ENCODE measurements around the gene OR8D1.
"Not testable (repeated sequence)": the region's sequence is repeated elsewhere in the genome, so short reads cannot be mapped to it uniquely, and the experiment has no call there.

Gene OR8D1

DNA sequence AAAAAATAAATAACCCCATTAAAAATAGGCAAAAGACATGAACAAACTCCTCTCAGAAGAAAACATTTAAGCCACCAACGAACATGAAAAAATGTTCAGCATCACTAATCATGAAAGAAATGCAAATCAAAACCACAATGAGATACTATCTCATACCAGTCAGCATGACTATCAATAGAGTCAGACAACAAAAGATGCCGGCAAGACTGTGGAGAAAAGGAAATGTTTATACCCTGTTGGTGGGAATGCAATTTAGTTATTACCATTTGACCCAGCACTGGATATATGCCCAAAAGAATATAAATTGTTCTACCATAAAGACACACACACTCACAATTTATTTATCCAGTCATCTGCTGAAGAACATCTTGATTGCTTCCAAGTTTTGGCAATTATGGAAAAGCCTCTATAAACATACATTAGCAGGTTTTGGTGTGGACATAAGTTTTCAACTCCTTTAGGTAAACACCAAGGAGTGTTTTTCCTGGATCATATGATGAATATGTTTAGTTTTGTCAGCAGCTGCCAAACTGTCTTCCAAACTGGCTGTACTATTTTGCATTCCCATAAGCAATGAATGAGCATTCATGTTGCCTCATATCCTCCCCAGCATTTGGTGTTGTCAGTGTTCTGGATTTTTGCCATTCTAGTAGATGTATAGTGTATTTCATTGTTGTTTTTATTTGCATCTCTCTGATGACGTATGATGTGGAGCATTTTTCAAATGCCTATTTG is 28.0 kb downstream of the OR8D1 start:
- DNase-seq: no peak

- no peak for DNase-seq
Observed at GRCh38 chr11:124278261-124278660, 35.5 kb downstream of the OR8D1 start.

GRCh38 chr11:124277804-124278203 is 35.9 kb downstream of the OR8D1 start:
- no peak for DNase-seq

- no peak for DNase-seq
Observed at GRCh38 chr11:124277207-124277606, 36.5 kb downstream of the OR8D1 start.

DNA sequence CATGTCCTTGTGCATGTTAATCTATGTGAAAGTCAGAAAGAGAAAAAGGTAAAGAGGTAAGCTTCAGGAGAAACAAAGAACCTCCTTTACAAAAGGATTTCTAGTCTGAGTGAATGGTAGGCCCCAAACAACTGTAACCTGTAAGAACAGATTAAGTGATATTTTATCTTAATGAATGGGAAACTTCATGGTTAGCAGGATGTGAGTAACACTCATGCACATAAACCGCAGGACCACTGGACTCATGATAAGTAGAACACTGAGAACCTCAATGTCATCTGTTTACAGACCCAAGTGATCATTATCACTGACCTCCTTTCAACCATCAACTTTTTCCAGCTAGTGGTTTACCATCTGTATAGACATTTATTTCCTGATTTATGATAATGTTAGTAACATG is 37.7 kb downstream of the OR8D1 start:
- no peak for DNase-seq

DNA sequence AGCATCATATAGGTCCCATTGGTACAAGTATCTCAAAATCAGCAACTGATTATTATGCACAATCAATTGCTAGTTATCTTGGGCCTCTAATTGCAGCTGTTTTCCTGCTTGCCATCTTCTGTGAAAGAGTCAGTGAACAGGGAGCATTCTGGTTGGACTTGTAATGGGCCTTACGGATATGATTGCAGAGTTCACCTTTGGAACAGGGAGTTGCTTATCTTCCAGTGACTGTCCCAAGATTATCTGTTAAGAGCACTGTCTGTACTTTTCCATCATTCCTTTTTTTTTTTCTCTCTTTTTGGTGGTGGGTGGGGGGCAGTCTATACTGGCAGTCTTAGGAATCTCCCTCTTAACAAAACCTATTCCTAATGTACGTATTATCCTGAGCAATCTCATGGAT is 39.7 kb downstream of the OR8D1 start:
- DNase-seq: no peak

GRCh38 chr11:124270886-124271285 is 42.9 kb downstream of the OR8D1 start:
- not testable (repeated sequence) for DNase-seq

- not testable (repeated sequence) for DNase-seq
Observed at GRCh38 chr11:124265041-124265440, 48.7 kb downstream of the OR8D1 start.

GRCh38 chr11:124256076-124256475 is 57.7 kb downstream of the OR8D1 start, which contains the start of gene OR8G5:
Gene OR8G5, plus strand, starts transcription at chr11:124256376. Its CDS starts 8,556 bp downstream, at chr11:124264932.
- DNase-seq: no peak
